Activated CD4-positive, CD25-positive, alpha-beta regulatory T cell treated with anti-CD3 and anti-CD28 coated beads, Interleukin-2, amount 50 U/mL, for 16 hours (primary cell): ENCODE measurements around the gene SNX27.
"Not testable (repeated sequence)": the region's sequence is repeated elsewhere in the genome, so short reads cannot be mapped to it uniquely, and the experiment has no call there.

ENCODE experiments used
- DNase-seq: peaks from one replicate; pipeline ENCODE4 v3.0.0-alpha.2; 2020; ENCODE audit warnings: low read depth, low spot score

Gene SNX27

GRCh38 chr1:151638812-151639211 lies 27.0 kb downstream of the SNX27 start:
- no peak for DNase-seq

GRCh38 chr1:151639466-151639865 lies 27.6 kb downstream of the SNX27 start:
- DNase-seq: no peak

- no peak for DNase-seq
Measured at GRCh38 chr1:151641229-151641628, 29.4 kb downstream of the SNX27 start.

- not testable (repeated sequence) for DNase-seq
Measured at GRCh38 chr1:151643085-151643484, 31.2 kb downstream of the SNX27 start.

- no peak for DNase-seq
Measured at GRCh38 chr1:151644001-151644400, 32.2 kb downstream of the SNX27 start.

- DNase-seq: no peak
Measured at GRCh38 chr1:151653397-151653796, 41.5 kb downstream of the SNX27 start.

- no peak for DNase-seq
Measured at GRCh38 chr1:151655371-151655770, 43.5 kb downstream of the SNX27 start.

- DNase-seq: no peak
Measured at GRCh38 chr1:151661751-151662150, 49.9 kb downstream of the SNX27 start.

GRCh38 chr1:151668090-151668489 lies 56.2 kb downstream of the SNX27 start:
- no peak for DNase-seq

- DNase-seq: not testable (repeated sequence)
Measured at GRCh38 chr1:151670036-151670675, 58.3 kb downstream of the SNX27 start.

- DNase-seq: no peak
Measured at GRCh38 chr1:151673407-151673806, 61.6 kb downstream of the SNX27 start.

GRCh38 chr1:151680391-151680790 lies 68.5 kb downstream of the SNX27 start:
- no peak for DNase-seq

- no peak for DNase-seq
Measured at GRCh38 chr1:151680826-151681225, 69.0 kb downstream of the SNX27 start.

GRCh38 chr1:151681923-151682322 lies 70.1 kb downstream of the SNX27 start:
- DNase-seq: no peak

GRCh38 chr1:151682901-151683300 lies 71.1 kb downstream of the SNX27 start:
- DNase-seq: not testable (repeated sequence)

GRCh38 chr1:151684128-151684527 lies 72.3 kb downstream of the SNX27 start:
- no peak for DNase-seq

GRCh38 chr1:151686561-151686960 lies 74.7 kb downstream of the SNX27 start:
- DNase-seq: no peak

GRCh38 chr1:151689494-151689893 lies 77.6 kb downstream of the SNX27 start:
- no peak for DNase-seq

GRCh38 chr1:151692226-151692625 lies 80.4 kb downstream of the SNX27 start:
- no peak for DNase-seq

- no peak for DNase-seq
Measured at GRCh38 chr1:151693057-151693651, 81.3 kb downstream of the SNX27 start.

GRCh38 chr1:151701515-151701914 lies 89.7 kb downstream of the SNX27 start:
- DNase-seq: no peak

GRCh38 chr1:151702936-151703335 lies 91.1 kb downstream of the SNX27 start:
- DNase-seq: no peak

- no peak for DNase-seq
Measured at GRCh38 chr1:151703813-151704212, 92.0 kb downstream of the SNX27 start.

GRCh38 chr1:151704246-151704645 lies 92.4 kb downstream of the SNX27 start:
- no peak for DNase-seq
